IPS-20b (cell line): ENCODE results near the gene ABCD1.

Experiments used
- H3K27ac ChIP-seq: one replicate; pipeline ENCODE4 v1.5.1; 2013; ENCODE audit warnings: low read length
- H3K27me3 ChIP-seq: 2 replicates; pipeline ENCODE4 v1.6.1; 2013; ENCODE audit warnings: mild to moderate bottlenecking, low read length, inconsistent platforms; ENCODE audit not compliant: insufficient read depth
- H3K36me3 ChIP-seq: 2 replicates; pipeline ENCODE4 v1.6.1; 2013; ENCODE audit warnings: low read depth, mild to moderate bottlenecking, inconsistent platforms, low read length, moderate library complexity; ENCODE audit not compliant: insufficient read depth
- H3K4me1 ChIP-seq: 2 replicates; pipeline ENCODE4 v1.6.1; 2013; ENCODE audit warnings: mild to moderate bottlenecking, control low read depth, inconsistent platforms, low read length, moderate library complexity; ENCODE audit not compliant: insufficient read depth
- H3K4me3 ChIP-seq: 2 replicates; pipeline ENCODE4 v1.5.1; 2013; ENCODE audit warnings: mild to moderate bottlenecking, low read length, inconsistent platforms
- H3K9ac ChIP-seq: 2 replicates; pipeline ENCODE4 v1.6.1; 2013; ENCODE audit warnings: low read depth, mild to moderate bottlenecking, inconsistent platforms, low read length, moderate library complexity
- H3K9me3 ChIP-seq: 2 replicates; pipeline ENCODE4 v1.6.1; 2013; ENCODE audit warnings: mild to moderate bottlenecking, low read depth, low read length, inconsistent platforms; ENCODE audit not compliant: insufficient read depth

The ABCD1 gene

DNA sequence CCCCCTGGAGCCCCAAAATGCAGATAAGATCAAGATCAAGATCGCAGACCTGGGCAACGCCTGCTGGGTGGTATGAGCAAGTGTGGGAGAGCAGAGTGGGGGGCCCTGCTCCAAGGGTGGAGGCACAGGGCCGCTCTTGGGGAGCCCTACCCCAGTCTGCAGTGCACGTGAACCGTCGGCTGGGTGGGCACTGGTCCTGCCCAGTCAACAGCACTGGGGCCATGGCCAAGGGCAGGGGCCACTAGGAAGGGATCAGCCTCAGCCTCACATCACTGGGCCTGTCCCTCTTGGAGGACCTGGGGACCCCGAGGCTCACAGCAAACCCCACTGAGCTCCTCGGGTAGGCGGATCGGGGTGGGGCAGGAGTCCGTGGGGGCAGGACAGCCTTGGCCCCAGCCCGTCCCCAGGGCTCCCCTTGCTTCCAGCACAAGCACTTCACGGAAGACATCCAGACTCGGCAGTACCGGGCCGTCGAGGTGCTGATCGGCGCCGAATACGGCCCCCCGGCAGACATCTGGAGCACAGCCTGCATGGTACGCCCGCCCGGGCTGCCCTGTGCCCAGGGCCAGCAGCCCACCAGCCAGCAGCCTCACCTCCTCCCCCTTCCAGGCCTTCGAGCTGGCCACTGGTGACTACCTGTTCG, 59.8 kb downstream of the ABCD1 start:
- H3K36me3 ChIP-seq, result no peaks in the 10 kb centered on the region
- H3K27ac ChIP-seq, result no peak overlapping the region
- H3K9me3 ChIP-seq, result no peaks in the 10 kb centered on the region
- no peaks in the 10 kb centered on the region for H3K4me1 ChIP-seq
- H3K4me3 ChIP-seq, result no peak overlapping the region
- no peak overlapping the region for H3K9ac ChIP-seq
- H3K27me3 ChIP-seq, result no peaks in the 10 kb centered on the region

DNA sequence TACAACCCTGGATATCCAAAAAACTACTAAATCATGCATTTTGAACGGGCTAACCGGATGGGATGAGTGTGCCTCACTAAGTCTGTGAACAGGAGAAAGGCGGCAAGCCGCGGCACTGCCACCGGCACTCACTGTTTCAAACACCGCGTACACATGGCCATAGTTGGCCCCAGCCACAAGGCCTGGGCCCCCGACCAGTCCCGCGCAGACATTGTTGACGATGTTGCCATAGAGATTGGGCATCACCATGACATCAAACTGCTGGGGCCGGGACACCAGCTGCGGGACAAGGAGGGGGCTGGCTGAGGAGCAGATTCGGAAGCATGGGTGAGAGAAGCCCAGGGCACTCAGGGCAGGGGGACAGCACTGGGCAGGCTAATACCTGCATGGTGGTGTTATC, 62.0 kb downstream of the ABCD1 start:
- Histone ChIP-seq H3K9ac (no peak overlapping the region), H3K27ac (no peak overlapping the region), H3K36me3 (no peaks in the 10 kb centered on the region), H3K4me1 (no peaks in the 10 kb centered on the region), H3K4me3 (no peak overlapping the region), H3K9me3 (no peaks in the 10 kb centered on the region), H3K27me3 (no peaks in the 10 kb centered on the region)

DNA sequence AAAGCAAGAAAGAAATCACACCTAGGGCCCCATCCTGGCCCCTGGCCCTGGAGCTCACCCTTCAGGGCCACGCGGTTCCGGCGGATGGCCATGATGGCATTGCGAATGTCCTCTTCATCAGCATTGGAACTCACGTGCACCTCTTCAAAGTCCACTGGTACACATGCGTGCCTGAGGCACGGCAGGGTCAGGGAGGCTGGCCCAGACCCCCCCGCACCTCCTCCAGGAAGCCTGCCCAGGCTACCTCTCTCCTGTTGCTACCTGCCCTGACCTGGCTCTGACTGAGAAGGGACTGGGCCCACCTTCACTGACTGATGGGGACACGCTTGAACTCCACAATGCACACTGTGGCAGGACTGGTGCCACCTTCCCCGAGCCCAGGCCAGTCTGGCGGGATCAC, 65.0 kb downstream of the ABCD1 start:
- no peaks in the 10 kb centered on the region for H3K27me3 ChIP-seq
- H3K4me1 ChIP-seq, result no peaks in the 10 kb centered on the region
- no peak overlapping the region for H3K4me3 ChIP-seq
- H3K9me3 ChIP-seq, result no peaks in the 10 kb centered on the region
- no peaks in the 10 kb centered on the region for H3K36me3 ChIP-seq
- no peak overlapping the region for H3K27ac ChIP-seq
- no peak overlapping the region for H3K9ac ChIP-seq

DNA sequence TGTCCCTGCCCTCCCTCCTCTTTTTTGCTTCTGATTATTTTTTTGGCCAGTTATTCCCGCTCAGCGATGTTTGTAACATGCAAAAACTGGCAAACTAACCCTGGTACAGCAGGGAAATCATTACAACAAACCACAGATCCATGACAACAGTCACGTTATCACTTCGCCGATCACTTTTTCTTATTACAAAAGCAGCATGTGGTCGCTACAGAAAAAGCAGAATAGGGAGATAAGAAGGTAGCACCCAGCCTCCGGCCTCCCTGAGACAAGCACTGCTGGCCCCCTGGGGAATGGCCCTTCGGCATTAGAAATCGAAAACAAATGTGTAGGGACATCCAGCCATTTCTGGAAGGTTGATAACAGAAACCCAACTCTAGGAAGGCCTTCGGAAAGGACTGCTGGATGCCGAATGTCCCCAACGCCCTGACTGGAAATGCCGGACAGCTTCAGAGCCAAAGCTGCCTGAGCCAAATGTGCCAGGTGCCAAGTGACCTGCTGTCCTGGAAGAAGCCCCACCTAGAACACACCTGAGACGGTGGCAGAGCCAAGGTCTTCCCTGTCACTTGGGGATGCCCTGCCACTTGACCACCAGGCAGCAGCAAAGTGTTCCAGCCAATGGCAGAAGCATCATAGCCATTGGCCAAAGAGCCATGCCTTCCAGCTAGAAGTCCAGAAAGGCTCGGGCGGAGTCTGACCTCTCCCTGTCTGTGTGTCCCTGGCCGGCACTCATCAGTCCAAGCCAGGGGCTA, 66.6 kb downstream of the ABCD1 start:
- no peak overlapping the region for H3K27ac ChIP-seq
- H3K9ac ChIP-seq, result no peak overlapping the region
- H3K4me1 ChIP-seq, result no peaks in the 10 kb centered on the region
- peaks cover 2% of the 10 kb centered on the region; the same call in 1 of the 2 replicates for H3K36me3 ChIP-seq
- no peak overlapping the region for H3K4me3 ChIP-seq
- H3K9me3 ChIP-seq, result no peaks in the 10 kb centered on the region
- H3K27me3 ChIP-seq, result no peaks in the 10 kb centered on the region

DNA sequence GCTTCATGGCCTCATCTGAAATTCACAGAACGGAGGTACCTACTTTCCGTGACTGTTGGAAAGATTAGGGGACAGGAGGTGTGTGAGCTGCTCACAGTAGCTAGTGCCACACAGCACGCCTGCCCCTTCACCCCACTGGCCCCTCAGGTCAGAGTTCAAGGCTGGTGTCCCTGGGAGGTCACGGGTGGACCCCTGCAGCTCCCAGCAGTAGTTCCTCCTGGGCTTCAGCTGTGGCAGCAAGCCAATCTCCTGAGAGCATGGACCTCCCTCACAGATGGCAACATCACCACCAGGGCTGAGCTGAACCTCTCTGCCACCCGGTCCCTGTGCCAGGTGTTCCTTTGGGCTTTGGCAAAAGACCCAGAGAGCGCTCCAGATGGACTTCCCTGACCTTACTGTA, 67.7 kb downstream of the ABCD1 start:
- Histone ChIP-seq H3K27me3 (no peaks in the 10 kb centered on the region), H3K36me3 (peaks cover 13% of the 10 kb centered on the region; the same call in 1 of the 2 replicates), H3K27ac (no peak overlapping the region), H3K4me3 (no peak overlapping the region), H3K9me3 (no peaks in the 10 kb centered on the region), H3K4me1 (no peaks in the 10 kb centered on the region), H3K9ac (no peak overlapping the region)

DNA sequence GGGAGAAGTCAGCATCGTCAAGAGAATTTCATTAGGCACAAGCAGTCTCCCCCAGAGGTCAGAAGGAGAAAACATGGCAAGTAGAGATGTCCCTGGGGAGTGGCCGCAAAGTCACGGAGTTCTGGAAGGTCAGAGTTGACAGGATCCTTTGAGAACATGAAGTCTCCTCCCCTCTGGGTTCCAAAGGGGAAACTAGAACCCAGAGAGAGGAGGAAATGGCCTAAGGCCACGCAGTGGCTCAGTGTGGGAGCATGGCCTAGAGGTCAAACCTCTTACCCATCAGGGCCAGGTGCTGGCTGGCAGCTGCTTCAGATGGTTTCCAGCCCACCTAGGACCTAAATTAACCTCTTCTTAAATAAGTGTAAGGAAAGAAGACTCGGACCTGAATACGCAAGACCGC, 68.6 kb downstream of the ABCD1 start:
- H3K4me3 ChIP-seq, result peak overlapping the region; percentile 84
- no peaks in the 10 kb centered on the region for H3K9me3 ChIP-seq
- no peaks in the 10 kb centered on the region for H3K27me3 ChIP-seq
- no peaks in the 10 kb centered on the region for H3K4me1 ChIP-seq
- peak overlapping the region; percentile 88; the same call in 1 of the 2 replicates for H3K9ac ChIP-seq
- H3K27ac ChIP-seq, result no peak overlapping the region
- peaks cover 21% of the 10 kb centered on the region; the same call in 1 of the 2 replicates for H3K36me3 ChIP-seq
